Smooth muscle cell (in vitro differentiated cells): ENCODE data around the gene C1QTNF1. TPM values are rescaled to one million over a fixed set of nuclear protein-coding genes. Genes with fewer than 3 reads are reported as not detected.

Experiments
- DNase-seq: peaks from one replicate; lab custom pipeline; 2025; ENCODE audit not compliant: unreplicated experiment; lab: John Stamatoyannopoulos, UW
- H2AFZ ChIP-seq: fragments of 200-600 bp; sonication (generic); 2 replicates; pipeline ENCODE4 v1.6.0; 2016; ENCODE audit warnings: antibody characterized with exemption, low read depth, mild to moderate bottlenecking
- H3F3A ChIP-seq: fragments of 200-600 bp; sonication (generic); 2 replicates; pipeline ENCODE4 v1.6.0; 2017; ENCODE audit warnings: antibody characterized with exemption, low read depth
- H3K27ac ChIP-seq: fragments of 200-600 bp; sonication (generic); 2 replicates; pipeline ENCODE4 v1.5.1; 2016; ENCODE audit warnings: low read depth, mild to moderate bottlenecking
- H3K27me3 ChIP-seq: fragments of 200-600 bp; sonication (generic); 2 replicates; pipeline ENCODE4 v1.6.1; 2016; ENCODE audit warnings: low read depth, mild to moderate bottlenecking
- H3K36me3 ChIP-seq: fragments of 200-600 bp; sonication (generic); 2 replicates; pipeline ENCODE4 v1.5.1; 2016; ENCODE audit warnings: low read depth
- H3K4me1 ChIP-seq: fragments of 200-600 bp; sonication (generic); 2 replicates; pipeline ENCODE4 v1.5.1; 2016; ENCODE audit warnings: low read depth
- H3K4me2 ChIP-seq: fragments of 200-600 bp; sonication (generic); 2 replicates; pipeline ENCODE4 v1.6.0; 2016; ENCODE audit warnings: mild to moderate bottlenecking
- H3K4me3 ChIP-seq: fragments of 200-600 bp; sonication (generic); 2 replicates; pipeline ENCODE4 v1.5.1; 2016; ENCODE audit warnings: mild to moderate bottlenecking
- H3K79me2 ChIP-seq: fragments of 200-600 bp; sonication (generic); 2 replicates; pipeline ENCODE4 v1.6.0; 2016; ENCODE audit warnings: low read depth, mild to moderate bottlenecking
- H3K9ac ChIP-seq: fragments of 200-600 bp; sonication (generic); 2 replicates; pipeline ENCODE4 v1.6.0; 2016; ENCODE audit warnings: low read depth
- H3K9me3 ChIP-seq: fragments of 200-600 bp; sonication (generic); replicated peaks from 2 replicates; pipeline ENCODE4 v1.5.1; 2016; ENCODE audit warnings: low read depth
- H4K20me1 ChIP-seq: fragments of 200-600 bp; sonication (generic); 2 replicates; pipeline ENCODE4 v1.6.0; 2016; ENCODE audit warnings: low read depth
- WGBS: methylation state at CpG from one replicate; pipeline ENCODE4 v1.1.7; 2016; ENCODE audit warnings: low lambda C conversion rate; 5-methylcytosine and 5-hydroxymethylcytosine counted together
- polyA plus RNA-seq: library from polyadenylated mRNA; unstranded; fragments of >200 nt; fragmentation: Nextera tagmentation; extraction: Ambion mirVana; gene quantifications from 2 replicates; pipeline ENCODE4 v1.2.1, GENCODE V29; 2016
- total RNA-seq: library from RNA; depleted of rRNA; stranded (reverse); fragments of >200 nt; gene quantifications from 2 replicates; pipeline ENCODE4 v1.2.3, GENCODE V29; 2014
- TF ChIP-seq, protein P1 (sequence below): fragments of 200-600 bp; sonication (generic); IDR thresholded peaks from 2 replicates; pipeline ENCODE4 v1.5.1; 2017; ENCODE audit warnings: borderline replicate concordance, mild to moderate bottlenecking, antibody characterized with exemption; ENCODE audit not compliant: insufficient read depth, poor library complexity, severe bottlenecking

C1QTNF1 gene
- total and polyA plus RNA-seq, 2 experiments from 2014 or later: 5.7 to 9.4 TPM

DNA sequence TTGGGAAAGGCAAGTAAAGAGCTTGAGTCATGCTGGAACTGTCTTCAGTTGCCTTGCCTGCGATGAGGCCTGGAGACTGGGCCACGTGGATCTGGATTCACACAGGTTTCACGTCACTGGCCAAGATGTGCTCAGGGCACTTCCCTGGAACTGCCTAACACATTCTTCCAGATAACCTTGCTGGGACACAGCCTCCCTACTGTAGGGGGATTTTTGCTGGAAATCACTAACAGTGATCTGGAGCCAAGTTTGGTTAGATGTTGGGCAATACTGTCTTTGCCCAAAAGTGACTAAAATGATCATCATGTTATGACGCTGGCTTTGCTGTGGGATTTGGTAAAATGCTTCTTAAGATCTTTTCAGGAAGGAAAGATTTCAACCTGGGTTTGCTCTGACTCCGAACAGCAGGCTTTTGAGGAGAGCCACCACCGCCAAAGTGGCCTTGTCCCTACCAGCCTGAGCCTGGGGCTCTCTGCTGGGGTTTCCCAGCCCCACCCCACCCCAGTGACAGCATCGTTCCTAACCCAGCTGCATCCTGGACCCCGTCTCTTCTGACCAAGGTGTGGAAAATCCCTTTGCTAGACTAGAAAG lies 14.7 kb downstream of the C1QTNF1 start:
- H3K27me3 ChIP-seq: no peaks in the 10 kb centered on the region
- H3F3A ChIP-seq: no peaks in the 10 kb centered on the region
- H3K9ac ChIP-seq: no peak overlapping the region
- H3K9me3 ChIP-seq: no peaks in the 10 kb centered on the region
- TF ChIP-seq, protein P1, sequence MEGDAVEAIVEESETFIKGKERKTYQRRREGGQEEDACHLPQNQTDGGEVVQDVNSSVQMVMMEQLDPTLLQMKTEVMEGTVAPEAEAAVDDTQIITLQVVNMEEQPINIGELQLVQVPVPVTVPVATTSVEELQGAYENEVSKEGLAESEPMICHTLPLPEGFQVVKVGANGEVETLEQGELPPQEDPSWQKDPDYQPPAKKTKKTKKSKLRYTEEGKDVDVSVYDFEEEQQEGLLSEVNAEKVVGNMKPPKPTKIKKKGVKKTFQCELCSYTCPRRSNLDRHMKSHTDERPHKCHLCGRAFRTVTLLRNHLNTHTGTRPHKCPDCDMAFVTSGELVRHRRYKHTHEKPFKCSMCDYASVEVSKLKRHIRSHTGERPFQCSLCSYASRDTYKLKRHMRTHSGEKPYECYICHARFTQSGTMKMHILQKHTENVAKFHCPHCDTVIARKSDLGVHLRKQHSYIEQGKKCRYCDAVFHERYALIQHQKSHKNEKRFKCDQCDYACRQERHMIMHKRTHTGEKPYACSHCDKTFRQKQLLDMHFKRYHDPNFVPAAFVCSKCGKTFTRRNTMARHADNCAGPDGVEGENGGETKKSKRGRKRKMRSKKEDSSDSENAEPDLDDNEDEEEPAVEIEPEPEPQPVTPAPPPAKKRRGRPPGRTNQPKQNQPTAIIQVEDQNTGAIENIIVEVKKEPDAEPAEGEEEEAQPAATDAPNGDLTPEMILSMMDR: no peak
- H4K20me1 ChIP-seq: no peaks in the 10 kb centered on the region
- no peaks in the 10 kb centered on the region for H3K79me2 ChIP-seq
- peak overlapping the region; percentile 56 for H3K27ac ChIP-seq
- DNase-seq: no peak
- no peak overlapping the region for H3K4me3 ChIP-seq
- WGBS: 67% methylated on average over 8 of the region's 8 CpGs
- no peaks in the 10 kb centered on the region for H3K36me3 ChIP-seq
- no peak overlapping the region for H2AFZ ChIP-seq
- no peak overlapping the region for H3K4me2 ChIP-seq
- H3K4me1 ChIP-seq: peaks cover 9% of the 10 kb centered on the region

DNA sequence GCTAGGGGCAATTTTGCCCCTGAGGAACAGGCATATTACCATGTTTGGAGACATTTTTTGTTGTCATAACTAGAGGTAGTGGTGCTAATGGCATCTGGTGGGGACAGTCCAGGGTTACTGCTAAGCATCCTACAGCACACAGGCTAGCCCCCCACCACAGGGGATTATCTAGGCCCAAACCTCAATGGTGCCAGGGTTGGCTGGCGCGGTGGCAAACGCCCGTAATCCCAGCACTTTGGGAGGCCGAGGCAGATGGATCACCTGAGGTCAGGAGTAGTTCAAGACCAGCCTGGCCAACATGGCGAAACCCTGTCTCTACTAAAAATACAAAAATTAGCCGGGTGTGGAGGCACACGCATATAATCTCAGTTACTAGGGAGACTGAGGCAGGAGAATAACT lies 15.2 kb downstream of the C1QTNF1 start:
- no peaks in the 10 kb centered on the region for H3F3A ChIP-seq

DNA sequence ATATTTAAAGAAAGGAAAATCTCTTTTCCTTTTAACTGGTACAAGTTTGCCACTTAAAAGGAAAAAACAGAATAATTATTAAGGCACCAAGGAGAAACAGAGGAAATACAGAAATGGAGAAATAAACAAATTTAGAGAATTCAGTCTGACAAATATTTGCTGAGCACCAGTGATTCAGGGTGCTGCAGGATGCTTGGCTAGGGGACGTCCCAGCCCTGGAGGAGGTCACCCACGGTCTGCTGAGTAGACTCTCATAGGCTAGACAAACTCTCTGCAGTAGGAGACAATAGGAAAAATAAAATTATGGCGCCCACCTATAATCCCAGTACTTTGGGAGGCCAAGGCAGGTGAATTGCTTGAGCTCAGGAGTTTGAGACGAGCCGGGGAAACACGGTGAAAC lies 15.9 kb downstream of the C1QTNF1 start:
- H3K4me2 ChIP-seq: no peak overlapping the region
- 88% methylated on average over 6 of the region's 6 CpGs for WGBS
- H4K20me1 ChIP-seq: no peaks in the 10 kb centered on the region

More for the DNA sequence above, 15.2 kb downstream of the C1QTNF1 start:
- WGBS: 94% methylated on average over 8 of the region's 8 CpGs
- Histone ChIP-seq H3K9me3 (no peaks in the 10 kb centered on the region), H3K4me1 (peaks cover 9% of the 10 kb centered on the region), H3K4me2 (no peak overlapping the region), H4K20me1 (no peaks in the 10 kb centered on the region), H2AFZ (no peak overlapping the region), H3K36me3 (no peaks in the 10 kb centered on the region), H3K27ac (peak overlapping the region; percentile 56), H3K4me3 (no peak overlapping the region), H3K79me2 (no peaks in the 10 kb centered on the region), H3K27me3 (no peaks in the 10 kb centered on the region), H3K9ac (no peak overlapping the region)
- no peak for DNase-seq
- TF ChIP-seq, protein P1: no peak

More for the DNA sequence above, 15.9 kb downstream of the C1QTNF1 start:
- DNase-seq: no peak
- Histone ChIP-seq H3K27ac (no peak overlapping the region), H3K27me3 (no peaks in the 10 kb centered on the region), H3F3A (no peaks in the 10 kb centered on the region), H2AFZ (no peak overlapping the region), H3K36me3 (no peaks in the 10 kb centered on the region), H3K9ac (no peak overlapping the region), H3K4me3 (no peak overlapping the region), H3K4me1 (peaks cover 9% of the 10 kb centered on the region), H3K9me3 (no peaks in the 10 kb centered on the region), H3K79me2 (no peaks in the 10 kb centered on the region)
- TF ChIP-seq, protein P1: no peak
